Thoracic aorta endothelial cell (primary cell): ENCODE results near the gene CD69. TPM values are rescaled to one million over a fixed set of nuclear protein-coding genes. Genes with fewer than 3 reads are reported as not detected.

Source experiments
- total RNA-seq: library from RNA; depleted of rRNA; stranded (reverse); fragments of >200 nt; gene quantifications from 2 replicates; pipeline ENCODE4 v1.2.3, GENCODE V29; 2012

Gene CD69
- 0.29 and 0.53 TPM in 2 replicates for total RNA-seq

GRCh38 chr12:9760699-9761418 lies at the start of gene CD69:
Gene CD69 (minus strand): TSS chr12:9760901. CDS start chr12:9760820, 81 bp downstream.

GRCh38 chr12:9732921-9733461 lies 27.7 kb downstream of the CD69 start, which contains the start of gene CLECL1:
Gene CLECL1 (minus strand): TSS chr12:9733097.

Other genes starting within 250 kb of the CD69 start
- gene KLRB1, start 153.0 kb downstream of the CD69 start, total RNA-seq, result not detected in 2 replicates
- 3.5 TPM in 2 replicates for gene CLEC2D, start 91.2 kb downstream of the CD69 start, total RNA-seq
- gene CLECL1, start 27.8 kb downstream of the CD69 start, total RNA-seq, result not detected in 2 replicates
- 0.27 TPM in 1 of 2 replicates, not detected in the other for gene KLRF1, start 66.6 kb upstream of the CD69 start, total RNA-seq
- gene CLEC2B, start 108.5 kb upstream of the CD69 start, total RNA-seq, result 24.6 and 79.1 TPM in 2 replicates
- gene KLRF2, start 120.6 kb upstream of the CD69 start, total RNA-seq, result not detected in 2 replicates
- not detected in 2 replicates for gene CLEC2A, start 171.5 kb upstream of the CD69 start, total RNA-seq
- not detected in 2 replicates for gene CLEC12A, start 210.5 kb upstream of the CD69 start, total RNA-seq
- gene CLEC1B, start 238.2 kb upstream of the CD69 start, total RNA-seq, result not detected in 2 replicates
- 0.29 and 0.66 TPM in 2 replicates for gene CLEC12B, start 249.7 kb upstream of the CD69 start, total RNA-seq